Colonic mucosa (tissue), 4 donors: Measurements from ENCODE around the gene TNFRSF6B. TPM values are rescaled to one million over a fixed set of nuclear protein-coding genes. Genes with fewer than 3 reads are reported as not detected.

ENCODE experiments used
- DNase-seq: peaks from one replicate; pipeline ENCODE4 v3.0.0-alpha.2; 2020
- H3K27ac ChIP-seq: fragments of 200-600 bp; one replicate; pipeline ENCODE4 v1.8.0; 2021
- H3K27me3 ChIP-seq: fragments of 200-600 bp; one replicate; pipeline ENCODE4 v1.8.0; 2021
- H3K36me3 ChIP-seq: fragments of 200-600 bp; one replicate; pipeline ENCODE4 v1.8.0; 2021
- H3K4me1 ChIP-seq: fragments of 200-600 bp; one replicate; pipeline ENCODE4 v1.8.0; 2021; ENCODE audit warnings: mild to moderate bottlenecking
- H3K4me3 ChIP-seq: fragments of 200-600 bp; one replicate; pipeline ENCODE4 v1.8.0; 2021
- H3K9ac ChIP-seq, 2 donors: one replicate each; pipeline ENCODE4 v1.7.0; 2013; ENCODE audit warnings: control low read depth in 2 of 2, low read depth in 2 of 2, low read length in 2 of 2
- H3K9me3 ChIP-seq: fragments of 200-600 bp; one replicate; pipeline ENCODE4 v1.8.0; 2021
- intact Hi-C: fragments of 100-400 bp; cut with DNase I; formaldehyde crosslinking; loops from one replicate; pipeline ENCODE4 v1.14.1; 2022
- total RNA-seq, 2 donors: library from RNA; stranded (reverse); fragmentation: NEBNext Ultra II Directional in 1 of 2; extraction: Animal tissue kit (Norgen Biotek cat#: 25700) in 1 of 2; gene quantifications; one replicate each; pipeline ENCODE4 v1.2.1, GENCODE V29; 2021
- TF ChIP-seq, protein P1 (sequence below): fragments of 200-600 bp; IDR thresholded peaks from one replicate; pipeline ENCODE4 v1.8.0; 2022; ENCODE audit warnings: antibody characterized with exemption, mild to moderate bottlenecking
- donor health status: healthy.
- donor health status: DM: no; HTN: no; CAD: no.
- donor health status: DM: no; HTN: no; CAD: no.

TNFRSF6B gene
- total RNA-seq, 2 donors from 2014 or later = 7.5 TPM; not detected in 1

DNA sequence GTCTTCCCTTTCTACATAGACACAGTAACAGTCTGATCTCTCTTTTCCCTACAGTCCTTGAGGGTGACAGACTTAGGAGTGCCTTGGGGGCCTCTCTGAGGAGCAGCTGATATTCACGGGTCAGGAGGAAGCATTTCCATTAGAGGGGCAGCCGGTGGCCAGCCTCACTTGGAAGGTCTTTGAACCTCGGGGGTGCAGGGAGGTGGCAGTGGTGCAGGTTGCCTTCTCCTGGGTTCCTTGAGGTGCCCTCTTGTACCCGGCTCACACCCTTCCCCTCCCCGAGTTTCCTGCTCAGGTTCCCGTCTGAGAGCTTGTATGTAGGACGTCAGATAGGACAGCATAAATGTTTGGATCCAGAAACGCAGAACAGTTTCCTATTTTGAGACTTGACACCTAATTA lies 35.8 kb upstream of the TNFRSF6B start:
- Histone ChIP-seq H3K9me3 (no peaks in the 10 kb centered on the region), H3K27ac (no peak overlapping the region), H3K27me3 (no peaks in the 10 kb centered on the region), H3K4me1 (peaks cover 9% of the 10 kb centered on the region), H3K9ac (no peak overlapping the region), H3K36me3 (no peaks in the 10 kb centered on the region), H3K4me3 (no peak overlapping the region)
- TF ChIP-seq, protein P1, sequence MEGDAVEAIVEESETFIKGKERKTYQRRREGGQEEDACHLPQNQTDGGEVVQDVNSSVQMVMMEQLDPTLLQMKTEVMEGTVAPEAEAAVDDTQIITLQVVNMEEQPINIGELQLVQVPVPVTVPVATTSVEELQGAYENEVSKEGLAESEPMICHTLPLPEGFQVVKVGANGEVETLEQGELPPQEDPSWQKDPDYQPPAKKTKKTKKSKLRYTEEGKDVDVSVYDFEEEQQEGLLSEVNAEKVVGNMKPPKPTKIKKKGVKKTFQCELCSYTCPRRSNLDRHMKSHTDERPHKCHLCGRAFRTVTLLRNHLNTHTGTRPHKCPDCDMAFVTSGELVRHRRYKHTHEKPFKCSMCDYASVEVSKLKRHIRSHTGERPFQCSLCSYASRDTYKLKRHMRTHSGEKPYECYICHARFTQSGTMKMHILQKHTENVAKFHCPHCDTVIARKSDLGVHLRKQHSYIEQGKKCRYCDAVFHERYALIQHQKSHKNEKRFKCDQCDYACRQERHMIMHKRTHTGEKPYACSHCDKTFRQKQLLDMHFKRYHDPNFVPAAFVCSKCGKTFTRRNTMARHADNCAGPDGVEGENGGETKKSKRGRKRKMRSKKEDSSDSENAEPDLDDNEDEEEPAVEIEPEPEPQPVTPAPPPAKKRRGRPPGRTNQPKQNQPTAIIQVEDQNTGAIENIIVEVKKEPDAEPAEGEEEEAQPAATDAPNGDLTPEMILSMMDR = no peak
- intact Hi-C loops = no loop called here
- no peak for DNase-seq

DNA sequence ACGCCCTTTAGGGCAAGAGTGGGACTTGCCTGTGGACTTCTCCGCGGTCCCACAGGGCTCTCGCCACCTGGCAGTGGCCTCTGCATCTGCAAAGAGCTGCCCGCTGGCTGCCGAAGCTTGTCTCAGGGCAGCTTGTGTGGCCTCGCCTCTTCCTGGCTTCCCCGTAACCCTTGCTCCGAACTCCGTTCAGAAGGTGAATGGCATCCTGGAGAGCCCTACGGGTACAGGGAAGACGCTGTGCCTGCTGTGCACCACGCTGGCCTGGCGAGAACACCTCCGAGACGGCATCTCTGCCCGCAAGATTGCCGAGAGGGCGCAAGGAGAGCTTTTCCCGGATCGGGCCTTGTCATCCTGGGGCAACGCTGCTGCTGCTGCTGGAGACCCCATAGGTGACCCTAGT lies 35.3 kb upstream of the TNFRSF6B start:
- no peaks in the 10 kb centered on the region for H3K36me3 ChIP-seq
- no peaks in the 10 kb centered on the region for H3K9me3 ChIP-seq
- no peaks in the 10 kb centered on the region for H3K27me3 ChIP-seq
- no peak overlapping the region for H3K27ac ChIP-seq
- no peak overlapping the region for H3K9ac ChIP-seq
- no peak for DNase-seq
- TF ChIP-seq, protein P1 = no peak
- no peak overlapping the region for H3K4me3 ChIP-seq
- intact Hi-C loops = no loop called here
- H3K4me1 ChIP-seq = peaks cover 9% of the 10 kb centered on the region

DNA sequence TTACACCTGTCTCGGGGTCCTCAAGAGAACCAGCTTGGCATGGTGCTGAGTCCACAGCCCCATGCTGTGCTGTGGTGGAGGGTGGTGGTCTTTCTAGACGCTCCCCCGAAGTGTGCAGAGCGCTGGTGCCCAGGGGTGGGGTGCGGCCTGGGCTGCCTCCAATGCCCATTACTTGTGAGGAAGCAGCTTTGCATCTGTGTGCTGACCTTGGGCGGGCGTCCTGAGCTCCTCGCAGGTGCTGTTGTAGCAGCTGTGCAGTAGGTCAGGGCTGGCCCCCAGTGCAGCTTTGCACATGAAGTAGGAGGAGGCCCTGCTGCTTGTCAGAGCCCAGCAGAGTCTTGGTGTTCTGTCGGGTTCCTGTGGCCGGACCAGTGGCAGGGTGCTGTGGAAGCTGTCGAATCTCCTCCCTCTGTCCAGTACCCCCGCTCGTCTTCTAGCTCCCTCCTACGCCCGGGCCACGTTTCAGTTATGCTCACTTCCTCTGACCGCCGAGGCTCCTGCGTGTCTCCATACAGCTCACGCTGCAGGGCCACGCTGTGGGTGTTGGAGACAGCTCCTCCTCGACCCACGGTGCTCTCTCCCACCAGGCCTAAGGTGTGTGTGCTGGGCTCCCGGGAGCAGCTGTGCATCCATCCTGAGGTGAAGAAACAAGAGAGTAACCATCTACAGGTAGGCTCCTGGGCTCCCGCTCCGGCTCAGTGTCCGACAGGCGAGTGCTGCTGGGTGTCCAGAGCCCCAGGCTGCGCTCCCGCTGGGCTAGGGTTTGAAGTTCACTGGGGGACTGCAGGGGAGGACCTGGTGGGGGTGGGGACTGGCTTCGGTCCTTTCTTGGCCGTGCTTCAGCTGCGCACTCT lies 34.3 kb upstream of the TNFRSF6B start:
- Histone ChIP-seq H3K36me3 (no peaks in the 10 kb centered on the region), H3K9ac (no peak overlapping the region), H3K4me3 (no peak overlapping the region), H3K27ac (no peak overlapping the region), H3K4me1 (peaks cover 9% of the 10 kb centered on the region), H3K27me3 (no peaks in the 10 kb centered on the region), H3K9me3 (no peaks in the 10 kb centered on the region)
- no peak for DNase-seq
- TF ChIP-seq, protein P1 = no peak
- intact Hi-C loops = no loop called here

DNA sequence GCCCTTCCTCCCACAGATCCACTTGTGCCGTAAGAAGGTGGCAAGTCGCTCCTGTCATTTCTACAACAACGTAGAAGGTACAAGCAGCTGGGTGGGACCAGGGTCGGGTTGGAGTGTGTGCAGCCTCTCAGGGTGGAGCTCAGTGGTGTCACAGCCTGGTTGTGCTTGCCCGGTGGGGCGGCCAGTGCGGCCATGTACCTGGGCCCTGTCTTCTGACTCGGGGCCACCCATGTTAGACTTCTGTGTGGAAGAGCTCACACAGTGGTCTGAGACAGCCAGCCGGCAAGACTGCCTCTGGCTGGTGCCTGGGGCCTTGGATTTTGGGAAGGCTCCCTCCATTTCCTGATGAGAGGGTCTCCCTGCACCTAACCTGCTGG lies 33.7 kb upstream of the TNFRSF6B start:
- Histone ChIP-seq H3K36me3 (no peaks in the 10 kb centered on the region), H3K4me1 (peaks cover 9% of the 10 kb centered on the region), H3K27me3 (no peaks in the 10 kb centered on the region), H3K9ac (no peak overlapping the region), H3K27ac (no peak overlapping the region), H3K4me3 (no peak overlapping the region), H3K9me3 (no peaks in the 10 kb centered on the region)
- TF ChIP-seq, protein P1 = no peak
- intact Hi-C loops = no loop called here
- no peak for DNase-seq

DNA sequence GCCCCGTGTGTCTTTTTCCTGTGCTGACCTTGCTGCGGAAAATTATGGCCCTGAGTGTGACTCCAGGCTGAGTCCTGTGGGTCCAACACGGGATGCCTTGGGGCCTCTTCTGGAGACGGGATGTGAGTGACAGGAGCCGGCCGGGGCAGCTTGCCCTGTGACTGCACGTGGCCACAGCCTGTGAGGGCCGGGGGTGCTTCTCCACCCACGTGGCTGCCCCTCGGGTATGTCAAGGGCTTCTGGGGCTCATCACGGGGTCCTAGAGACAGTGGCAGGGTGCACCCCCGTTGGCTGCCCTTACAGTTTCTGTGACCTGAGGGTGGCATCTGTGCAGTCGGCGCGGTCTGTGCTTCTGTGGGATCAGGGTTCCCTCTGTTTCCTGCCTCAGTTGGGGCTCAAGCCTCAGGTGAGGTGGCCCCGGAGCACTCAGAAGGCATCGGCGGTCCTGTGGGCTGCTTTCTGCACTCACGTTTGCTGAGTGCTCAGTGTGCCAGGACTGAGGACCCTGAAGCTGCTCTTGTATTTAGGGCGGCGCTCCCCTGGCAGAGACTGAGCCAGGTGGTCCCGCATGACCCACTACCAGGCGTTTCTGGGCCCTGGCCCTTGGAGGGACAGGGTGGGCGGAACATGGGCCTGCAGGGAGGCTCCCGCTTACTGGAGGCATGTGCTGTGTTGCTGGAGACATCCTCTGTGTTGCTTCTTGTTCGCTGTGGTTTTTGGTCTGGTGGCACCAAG lies 33.0 kb upstream of the TNFRSF6B start:
- no peak for DNase-seq
- TF ChIP-seq, protein P1 = no peak
- no peaks in the 10 kb centered on the region for H3K27me3 ChIP-seq
- H3K4me3 ChIP-seq = no peak overlapping the region
- no peaks in the 10 kb centered on the region for H3K9me3 ChIP-seq
- no peaks in the 10 kb centered on the region for H3K36me3 ChIP-seq
- peaks cover 9% of the 10 kb centered on the region for H3K4me1 ChIP-seq
- no peak overlapping the region for H3K27ac ChIP-seq
- intact Hi-C loops = no loop called here
- no peak overlapping the region for H3K9ac ChIP-seq
